GM23338 (cell line): Measurements from ENCODE around the gene C10orf53.

Source experiments
- EZH2 ChIP-seq: fragments of 200-600 bp; sonication (generic); IDR thresholded peaks from one replicate; pipeline ENCODE4 v1.8.0; 2017; ENCODE audit warnings: antibody characterized with exemption, mild to moderate bottlenecking, low read depth; ENCODE audit not compliant: unreplicated experiment
- JUNB ChIP-seq: IDR thresholded peaks from one replicate; pipeline ENCODE4 v1.6.1; 2016; ENCODE audit warnings: antibody characterized with exemption; ENCODE audit not compliant: unreplicated experiment
- POLR2AphosphoS5 ChIP-seq: IDR thresholded peaks from 2 replicates; pipeline ENCODE4 v1.6.1; 2016; ENCODE audit warnings: antibody characterized with exemption, low read depth
- TF ChIP-seq, protein P1 (sequence below): IDR thresholded peaks from one replicate; pipeline ENCODE4 v1.6.1; 2018; ENCODE audit warnings: antibody characterized with exemption; ENCODE audit not compliant: unreplicated experiment
- TF ChIP-seq, protein P2 (sequence below), 2 experiments: fragments of 200-600 bp in 1 of 2; sonication (generic) in 1 of 2; conservative IDR thresholded peaks; 2 replicates each; pipeline versions ENCODE4 v1.5.1 to v1.6.1; 2016 to 2017; ENCODE audit warnings: antibody characterized with exemption in 2 of 2, low read depth in 2 of 2, mild to moderate bottlenecking in 2 of 2, moderate library complexity in 1 of 2

DNA sequence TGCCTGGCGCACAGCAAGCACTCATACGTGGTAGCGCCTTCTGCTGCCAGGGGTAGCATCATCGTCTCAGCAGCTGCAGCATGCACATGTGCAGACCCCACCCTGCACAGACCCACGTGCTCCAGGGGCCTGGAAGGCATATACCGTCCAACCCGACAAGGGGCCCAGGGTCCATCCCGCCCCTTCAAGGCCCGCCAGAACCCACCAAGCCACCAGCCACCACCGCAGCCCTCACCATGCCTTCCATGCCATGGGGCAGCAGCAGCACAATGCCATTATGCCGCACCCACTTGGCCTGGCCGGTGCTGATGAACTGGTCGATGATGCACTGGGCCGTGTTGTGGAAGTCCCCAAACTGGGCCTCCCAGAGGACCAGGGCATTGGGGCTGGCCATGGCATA is 60.0 kb downstream of the C10orf53 start:
- TF ChIP-seq, protein P1, sequence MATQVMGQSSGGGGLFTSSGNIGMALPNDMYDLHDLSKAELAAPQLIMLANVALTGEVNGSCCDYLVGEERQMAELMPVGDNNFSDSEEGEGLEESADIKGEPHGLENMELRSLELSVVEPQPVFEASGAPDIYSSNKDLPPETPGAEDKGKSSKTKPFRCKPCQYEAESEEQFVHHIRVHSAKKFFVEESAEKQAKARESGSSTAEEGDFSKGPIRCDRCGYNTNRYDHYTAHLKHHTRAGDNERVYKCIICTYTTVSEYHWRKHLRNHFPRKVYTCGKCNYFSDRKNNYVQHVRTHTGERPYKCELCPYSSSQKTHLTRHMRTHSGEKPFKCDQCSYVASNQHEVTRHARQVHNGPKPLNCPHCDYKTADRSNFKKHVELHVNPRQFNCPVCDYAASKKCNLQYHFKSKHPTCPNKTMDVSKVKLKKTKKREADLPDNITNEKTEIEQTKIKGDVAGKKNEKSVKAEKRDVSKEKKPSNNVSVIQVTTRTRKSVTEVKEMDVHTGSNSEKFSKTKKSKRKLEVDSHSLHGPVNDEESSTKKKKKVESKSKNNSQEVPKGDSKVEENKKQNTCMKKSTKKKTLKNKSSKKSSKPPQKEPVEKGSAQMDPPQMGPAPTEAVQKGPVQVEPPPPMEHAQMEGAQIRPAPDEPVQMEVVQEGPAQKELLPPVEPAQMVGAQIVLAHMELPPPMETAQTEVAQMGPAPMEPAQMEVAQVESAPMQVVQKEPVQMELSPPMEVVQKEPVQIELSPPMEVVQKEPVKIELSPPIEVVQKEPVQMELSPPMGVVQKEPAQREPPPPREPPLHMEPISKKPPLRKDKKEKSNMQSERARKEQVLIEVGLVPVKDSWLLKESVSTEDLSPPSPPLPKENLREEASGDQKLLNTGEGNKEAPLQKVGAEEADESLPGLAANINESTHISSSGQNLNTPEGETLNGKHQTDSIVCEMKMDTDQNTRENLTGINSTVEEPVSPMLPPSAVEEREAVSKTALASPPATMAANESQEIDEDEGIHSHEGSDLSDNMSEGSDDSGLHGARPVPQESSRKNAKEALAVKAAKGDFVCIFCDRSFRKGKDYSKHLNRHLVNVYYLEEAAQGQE, result no peak
- TF ChIP-seq, protein P2, sequence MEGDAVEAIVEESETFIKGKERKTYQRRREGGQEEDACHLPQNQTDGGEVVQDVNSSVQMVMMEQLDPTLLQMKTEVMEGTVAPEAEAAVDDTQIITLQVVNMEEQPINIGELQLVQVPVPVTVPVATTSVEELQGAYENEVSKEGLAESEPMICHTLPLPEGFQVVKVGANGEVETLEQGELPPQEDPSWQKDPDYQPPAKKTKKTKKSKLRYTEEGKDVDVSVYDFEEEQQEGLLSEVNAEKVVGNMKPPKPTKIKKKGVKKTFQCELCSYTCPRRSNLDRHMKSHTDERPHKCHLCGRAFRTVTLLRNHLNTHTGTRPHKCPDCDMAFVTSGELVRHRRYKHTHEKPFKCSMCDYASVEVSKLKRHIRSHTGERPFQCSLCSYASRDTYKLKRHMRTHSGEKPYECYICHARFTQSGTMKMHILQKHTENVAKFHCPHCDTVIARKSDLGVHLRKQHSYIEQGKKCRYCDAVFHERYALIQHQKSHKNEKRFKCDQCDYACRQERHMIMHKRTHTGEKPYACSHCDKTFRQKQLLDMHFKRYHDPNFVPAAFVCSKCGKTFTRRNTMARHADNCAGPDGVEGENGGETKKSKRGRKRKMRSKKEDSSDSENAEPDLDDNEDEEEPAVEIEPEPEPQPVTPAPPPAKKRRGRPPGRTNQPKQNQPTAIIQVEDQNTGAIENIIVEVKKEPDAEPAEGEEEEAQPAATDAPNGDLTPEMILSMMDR (conservative IDR thresholded peaks at IDR 0.05; ENCODE audit: low read depth in 2 of 2), result no peak
- TF ChIP-seq JUNB, result no peak
- TF ChIP-seq POLR2AphosphoS5, result no peak
- no peak for TF ChIP-seq EZH2
